Hepatocyte (in vitro differentiated cells): ENCODE measurements around the gene MDGA2.

Experiments used
- EZH2 ChIP-seq: fragments of 200-600 bp; sonication (generic); IDR thresholded peaks from 2 replicates; pipeline ENCODE4 v1.6.1; 2016; ENCODE audit warnings: antibody characterized with exemption, mild to moderate bottlenecking, borderline replicate concordance
- EZH2phosphoT487 ChIP-seq: fragments of 200-600 bp; sonication (generic); IDR thresholded peaks from one replicate; pipeline ENCODE4 v1.6.1; 2018; ENCODE audit warnings: antibody characterized with exemption, mild to moderate bottlenecking, low read depth, moderate library complexity; ENCODE audit not compliant: unreplicated experiment, severe bottlenecking
- TF ChIP-seq, protein P1 (sequence below): fragments of 200-600 bp; sonication (generic); IDR thresholded peaks from 2 replicates; pipeline ENCODE4 v1.5.1; 2016; ENCODE audit warnings: antibody characterized with exemption, mild to moderate bottlenecking; ENCODE audit not compliant: poor library complexity

DNA sequence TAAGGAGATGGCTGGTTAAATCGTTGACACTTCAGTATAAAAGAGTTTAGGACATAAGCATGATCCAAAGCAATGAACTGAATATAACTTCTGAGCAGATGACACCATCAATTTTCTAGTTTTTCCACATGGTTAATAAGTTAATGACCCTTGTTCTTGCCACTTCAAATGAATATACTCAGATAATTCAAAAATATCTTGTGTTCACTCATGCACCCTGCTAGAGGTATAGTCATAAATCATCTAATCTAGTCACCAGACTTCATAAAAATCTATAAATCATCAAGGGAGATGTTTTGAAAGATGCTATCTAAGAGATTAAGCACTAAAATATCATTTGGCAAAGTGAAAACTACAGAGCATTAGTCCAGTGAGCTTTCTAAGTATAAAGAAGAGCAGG is 131.9 kb downstream of the MDGA2 start:
- TF ChIP-seq, protein P1, sequence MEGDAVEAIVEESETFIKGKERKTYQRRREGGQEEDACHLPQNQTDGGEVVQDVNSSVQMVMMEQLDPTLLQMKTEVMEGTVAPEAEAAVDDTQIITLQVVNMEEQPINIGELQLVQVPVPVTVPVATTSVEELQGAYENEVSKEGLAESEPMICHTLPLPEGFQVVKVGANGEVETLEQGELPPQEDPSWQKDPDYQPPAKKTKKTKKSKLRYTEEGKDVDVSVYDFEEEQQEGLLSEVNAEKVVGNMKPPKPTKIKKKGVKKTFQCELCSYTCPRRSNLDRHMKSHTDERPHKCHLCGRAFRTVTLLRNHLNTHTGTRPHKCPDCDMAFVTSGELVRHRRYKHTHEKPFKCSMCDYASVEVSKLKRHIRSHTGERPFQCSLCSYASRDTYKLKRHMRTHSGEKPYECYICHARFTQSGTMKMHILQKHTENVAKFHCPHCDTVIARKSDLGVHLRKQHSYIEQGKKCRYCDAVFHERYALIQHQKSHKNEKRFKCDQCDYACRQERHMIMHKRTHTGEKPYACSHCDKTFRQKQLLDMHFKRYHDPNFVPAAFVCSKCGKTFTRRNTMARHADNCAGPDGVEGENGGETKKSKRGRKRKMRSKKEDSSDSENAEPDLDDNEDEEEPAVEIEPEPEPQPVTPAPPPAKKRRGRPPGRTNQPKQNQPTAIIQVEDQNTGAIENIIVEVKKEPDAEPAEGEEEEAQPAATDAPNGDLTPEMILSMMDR: no peak
- TF ChIP-seq EZH2 (no peak), EZH2phosphoT487 (no peak)
